GM21390 (cell line): ENCODE measurements around the gene NKRF.
"Not testable (repeated sequence)": the region's sequence is repeated elsewhere in the genome, so short reads cannot be mapped to it uniquely, and the experiment has no call there.

Experiments
- ATAC-seq: cut with Tn5 transposase; IDR thresholded peaks from one replicate; pipeline ENCODE4 v1.9.1; 2021; ENCODE audit not compliant: unreplicated experiment

Gene NKRF

GRCh38 chrX:119606280-119607017, at the start of gene NKRF:
Gene NKRF, minus strand, starts transcription at chrX:119606424.
- peak; percentile 82 for ATAC-seq

- ATAC-seq, result peak; percentile 78
These were observed 48.9 kb upstream of the NKRF start for GRCh38 chrX:119655125-119655524.

- no peak for ATAC-seq
These were observed 47.9 kb upstream of the NKRF start for GRCh38 chrX:119654112-119654531.

DNA sequence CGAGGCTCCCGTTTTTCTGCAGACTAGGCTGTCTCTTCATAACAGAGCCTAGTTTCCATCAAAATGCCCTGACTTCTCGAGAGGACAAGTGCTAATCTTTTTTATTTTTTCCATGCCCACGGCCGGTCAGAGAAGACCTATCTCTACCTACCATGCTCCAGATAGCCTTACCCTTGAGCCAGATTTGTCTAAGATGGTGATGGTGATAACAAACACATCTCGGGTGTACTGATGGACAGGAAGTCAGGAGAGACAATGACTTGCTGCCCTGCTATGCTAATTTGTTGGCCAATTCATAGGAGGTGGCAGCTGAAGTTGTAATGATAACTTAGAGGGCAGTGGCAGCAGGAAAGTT, 42.2 kb upstream of the NKRF start:
- no peak for ATAC-seq

DNA sequence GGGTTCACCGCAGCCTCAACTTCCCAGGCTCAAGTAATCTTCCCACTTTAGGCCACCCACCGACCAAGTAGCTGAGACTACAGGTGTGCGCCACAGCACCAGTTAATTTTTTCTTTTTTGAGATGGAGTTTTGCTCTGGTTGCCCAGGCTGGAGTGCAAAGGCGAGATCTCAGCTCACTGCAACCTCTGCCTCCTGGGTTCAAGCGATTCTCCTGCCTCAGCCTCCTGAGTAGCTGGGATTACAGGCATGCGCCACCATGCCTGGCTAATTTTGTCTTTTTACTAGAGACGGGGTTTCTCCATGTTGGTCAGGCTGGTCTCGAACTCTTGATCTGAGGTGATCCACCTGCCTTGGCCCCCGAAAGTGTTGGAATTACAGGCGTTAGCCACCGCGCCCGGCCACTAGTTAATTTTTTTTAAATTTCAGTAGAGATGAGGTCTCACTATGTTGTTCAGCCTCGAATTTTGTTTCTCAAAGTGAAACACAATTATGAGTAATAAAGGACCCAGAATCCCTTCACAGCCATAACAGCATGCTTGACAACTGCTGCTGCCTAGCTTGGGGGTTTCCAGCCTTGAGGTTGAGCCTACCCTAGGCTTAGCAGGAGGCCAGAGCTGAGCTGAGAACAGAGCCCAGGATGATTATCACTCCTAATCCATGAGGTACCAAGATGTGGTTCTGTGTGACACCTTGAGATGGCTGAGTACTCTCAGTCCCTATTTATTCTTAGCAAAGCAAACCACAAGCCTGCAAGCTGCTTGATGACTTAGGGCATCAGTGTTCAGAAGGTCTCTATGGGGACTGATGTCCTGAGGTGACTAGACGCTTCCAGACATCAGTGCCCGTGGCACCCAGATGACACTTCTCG, 41.6 kb upstream of the NKRF start:
- ATAC-seq, result peak; percentile 92

DNA sequence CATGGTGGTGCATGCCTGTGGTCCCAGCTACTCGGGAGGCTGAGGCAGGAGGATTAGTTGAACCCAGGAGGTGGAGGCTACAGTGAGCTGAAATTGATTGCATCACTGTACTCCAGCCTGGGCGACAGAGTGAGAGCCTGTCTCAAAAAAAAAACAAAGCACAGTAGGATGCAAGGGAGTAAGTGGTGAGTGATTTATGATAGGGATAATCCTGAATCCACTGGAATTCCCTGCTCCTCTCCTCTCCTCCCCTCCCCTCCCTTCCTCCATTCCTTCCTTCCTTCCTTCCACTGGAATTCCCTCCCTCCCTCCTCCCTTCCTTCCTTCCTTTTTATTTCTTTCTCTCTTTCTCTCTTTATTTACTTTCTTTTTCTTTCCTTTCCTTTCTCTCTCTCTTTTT, 40.9 kb upstream of the NKRF start:
- no peak for ATAC-seq

- no peak for ATAC-seq
These were observed 40.3 kb upstream of the NKRF start for GRCh38 chrX:119646515-119646914.

GRCh38 chrX:119643696-119644095, 37.5 kb upstream of the NKRF start:
- ATAC-seq, result no peak

DNA sequence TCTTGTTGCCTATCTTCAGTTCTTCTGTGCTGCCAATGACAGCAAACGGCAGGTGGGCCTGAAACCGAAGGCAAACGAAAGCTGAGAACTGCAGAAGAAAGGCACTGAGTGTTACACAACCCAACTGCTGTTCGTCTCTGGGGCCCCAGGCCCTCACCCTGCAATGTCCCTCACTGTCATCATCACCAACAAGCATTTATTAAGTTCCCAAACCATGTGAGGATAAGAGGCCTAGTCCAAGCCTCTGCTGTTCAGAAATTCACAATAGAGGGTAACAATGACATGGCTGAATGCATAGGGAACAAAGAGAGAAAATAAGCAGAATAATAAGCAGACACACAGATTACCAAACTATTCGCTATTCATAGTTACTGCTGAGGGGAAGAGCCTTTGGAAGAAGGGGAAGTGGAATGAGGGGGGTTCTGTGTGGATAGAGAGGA, 34.5 kb upstream of the NKRF start:
- no peak for ATAC-seq

- ATAC-seq, result peak; percentile 67
These were observed 32.7 kb upstream of the NKRF start for GRCh38 chrX:119638725-119639471.

DNA sequence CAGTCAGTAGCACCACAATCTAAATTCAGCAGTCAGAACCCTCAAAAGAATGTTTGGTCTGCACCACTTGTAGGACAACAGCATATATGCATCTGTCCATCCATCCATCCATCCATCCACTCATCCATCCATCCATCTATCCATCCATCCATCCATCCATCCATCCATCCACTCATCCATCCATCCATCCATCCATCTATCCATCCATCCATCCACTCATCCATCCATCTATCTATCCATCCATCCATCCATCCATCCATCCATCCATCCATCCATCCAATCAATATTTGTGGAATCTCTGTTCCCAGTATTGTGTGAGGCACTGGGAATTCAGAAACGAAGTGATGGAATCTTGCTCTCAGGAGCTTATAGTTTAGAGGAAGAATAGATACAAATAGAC, 31.2 kb upstream of the NKRF start:
- not testable (repeated sequence) for ATAC-seq

DNA sequence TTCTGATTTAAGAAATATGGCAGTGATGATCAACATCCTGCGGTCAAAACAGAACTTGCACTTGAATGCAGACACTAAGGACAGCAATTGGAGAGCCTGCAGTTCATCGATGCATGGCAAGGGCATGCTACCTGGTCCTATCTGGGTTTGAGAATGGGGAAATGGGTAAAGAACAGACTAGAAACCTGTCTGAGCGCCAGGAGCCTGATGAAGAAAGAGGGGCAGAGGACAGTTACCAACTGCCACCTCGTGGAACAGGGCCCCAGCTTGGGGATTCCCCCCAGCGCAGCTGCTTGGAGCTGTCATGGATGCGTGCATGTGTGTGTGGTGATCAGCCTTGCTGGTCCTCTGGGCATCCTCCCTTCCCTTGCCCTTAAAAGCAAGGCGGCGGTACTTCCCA, 30.2 kb upstream of the NKRF start:
- peak; percentile 48 for ATAC-seq

DNA sequence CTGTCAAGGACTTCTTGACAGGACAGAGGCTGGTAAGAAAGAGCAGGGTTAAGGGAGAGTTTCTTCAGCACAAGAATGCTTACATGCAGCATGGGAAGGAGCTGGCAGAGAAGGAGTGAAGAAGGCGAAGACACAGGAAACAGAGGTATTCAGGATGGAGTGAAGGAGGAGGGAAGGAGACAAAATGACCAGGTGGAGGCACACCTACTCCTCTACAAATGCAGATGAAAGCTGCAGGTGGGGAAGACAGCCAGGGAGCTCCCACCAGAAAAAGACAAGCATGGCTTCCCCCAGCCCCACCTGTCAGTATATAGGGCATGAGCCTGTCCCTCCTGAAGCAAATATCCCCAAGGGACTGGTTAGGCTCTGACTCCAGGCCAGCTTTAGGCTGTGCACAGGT, 29.6 kb upstream of the NKRF start:
- no peak for ATAC-seq

DNA sequence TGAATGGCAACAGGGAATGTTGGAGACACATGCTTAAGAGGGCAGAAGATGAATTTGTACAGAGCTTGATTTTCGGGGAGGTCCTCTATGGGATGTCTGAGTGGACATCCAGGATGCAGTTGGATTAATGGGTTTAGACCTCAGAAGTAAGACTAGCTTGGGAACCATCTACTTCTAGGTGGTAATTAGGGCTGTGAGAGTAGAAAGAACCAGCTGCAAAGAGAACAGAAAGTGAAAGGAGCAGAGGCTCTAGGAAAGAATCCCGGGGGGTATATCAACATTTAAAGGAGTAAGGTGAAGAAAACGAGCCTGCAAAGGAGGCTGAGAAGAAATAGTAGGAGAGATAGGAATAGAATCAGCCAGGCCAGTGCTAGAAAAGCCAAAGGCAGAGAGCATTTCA, 29.0 kb upstream of the NKRF start:
- ATAC-seq, result no peak

DNA sequence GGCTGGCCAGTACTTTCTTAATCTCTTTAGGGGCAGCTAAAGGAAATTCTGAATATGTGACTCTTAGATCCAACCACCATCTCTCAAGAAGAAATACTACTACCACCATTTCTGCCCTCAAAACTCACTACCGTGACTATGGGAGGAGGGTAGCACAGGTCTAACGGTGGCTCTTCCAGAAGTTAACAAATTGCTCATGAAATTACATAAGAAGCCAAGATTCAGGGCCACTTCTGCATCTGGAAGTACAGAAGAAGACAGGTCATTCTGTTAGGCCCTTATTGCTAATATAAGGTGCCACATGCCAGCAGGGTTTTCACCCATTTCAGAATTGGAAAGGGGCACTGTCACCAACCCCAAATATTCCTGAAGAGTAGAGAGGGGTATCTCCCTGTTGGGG, 19.6 kb upstream of the NKRF start:
- no peak for ATAC-seq

DNA sequence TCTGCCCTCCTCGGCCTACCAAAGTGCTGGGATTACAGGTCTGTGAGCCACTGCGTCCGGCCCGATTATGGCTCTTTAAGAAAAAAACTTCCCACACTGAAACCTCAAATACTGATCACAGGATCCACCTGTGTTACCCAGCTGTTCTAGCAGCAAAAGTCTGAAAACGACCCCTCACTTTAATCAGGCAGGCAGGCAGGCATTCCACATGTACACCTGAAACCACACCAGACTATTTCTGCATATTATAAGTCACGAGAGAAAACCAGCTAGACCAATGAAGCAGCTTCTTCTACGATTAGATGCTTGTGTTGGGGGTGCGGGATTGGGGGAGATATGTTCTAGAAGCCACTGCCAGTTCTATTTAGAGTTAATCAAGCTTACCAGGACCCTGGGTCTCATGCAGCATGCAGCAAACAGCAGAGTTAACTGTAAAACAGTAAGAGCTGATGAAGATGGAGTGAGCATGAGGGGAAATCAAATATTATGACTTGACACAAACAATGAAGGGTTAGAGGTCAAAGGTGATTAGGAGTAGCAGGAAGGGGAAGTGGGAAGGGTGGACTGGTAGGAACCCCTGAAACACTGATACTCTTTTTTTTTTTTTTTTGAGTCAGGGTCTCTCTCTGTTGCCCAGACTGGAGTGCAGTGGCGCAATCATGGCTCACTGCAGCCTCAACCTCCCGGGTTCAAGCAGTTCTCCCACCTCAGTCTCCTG, 18.9 kb upstream of the NKRF start:
- ATAC-seq, result no peak

DNA sequence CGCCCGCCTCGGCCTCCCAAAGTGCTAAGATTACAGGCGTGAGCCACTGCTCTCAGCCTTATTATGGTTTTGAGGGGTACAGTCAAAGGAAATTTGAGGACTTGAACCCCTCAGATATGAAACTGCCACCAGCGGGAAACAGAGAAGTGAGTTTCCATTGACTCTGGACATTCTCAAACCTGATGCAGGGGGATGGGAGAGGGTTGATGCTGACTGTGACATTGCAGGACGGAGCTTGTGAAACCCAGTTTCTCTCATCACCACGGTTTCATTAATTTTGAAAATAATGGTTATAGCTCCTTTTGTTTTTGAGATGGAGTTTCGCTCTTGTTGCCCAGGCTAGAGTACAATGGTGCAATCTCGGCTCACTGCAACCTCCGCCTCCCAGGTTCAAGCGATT, 18.2 kb upstream of the NKRF start:
- no peak for ATAC-seq

- no peak for ATAC-seq
These were observed 16.4 kb upstream of the NKRF start for GRCh38 chrX:119622356-119623232.

- ATAC-seq, result no peak
These were observed 12.2 kb upstream of the NKRF start for GRCh38 chrX:119618439-119618838.
